ENCODE results near the gene FAM180A. TPM values are rescaled to one million over a fixed set of nuclear protein-coding genes. Genes with fewer than 3 reads are reported as not detected.

The FAM180A gene
- total RNA-seq, 1 experiment from 2014 or later: not detected

GRCh38 chr7:135716677-135717238, 31.9 kb downstream of the FAM180A start:
- no peaks in the 10 kb centered on the region for H3K36me3 Mint-ChIP-seq
- DNase-seq (ENCODE audit: low spot score): no peak
- TF ChIP-seq RELA (CRISPR knock-in tag; IDR thresholded peaks at IDR 0.05; ENCODE audit: borderline replicate concordance) (no peak), TEAD1 (CRISPR knock-in tag; IDR thresholded peaks at IDR 0.05) (no peak), NR2C2 (CRISPR knock-in tag; IDR thresholded peaks at IDR 0.05) (no peak)
- no peaks in the 10 kb centered on the region for H3K27me3 Mint-ChIP-seq (ENCODE audit: low read depth)
- POLR2A ChIA-PET: no interaction called here
- no peak for ATAC-seq
- no peaks in the 10 kb centered on the region for H3K9me3 Mint-ChIP-seq
- H3K4me3 Mint-ChIP-seq: no peak overlapping the region
- peaks cover 21% of the 10 kb centered on the region for H3K4me1 Mint-ChIP-seq
- H3K27ac Mint-ChIP-seq: no peak overlapping the region
- CTCF ChIA-PET: interaction anchor here (0.8 to 1.6 kb wide), 3 partner anchors 9 to 34 kb away, joined by 3 to 4 read pairs (median 3); no protein-coding TSS in a partner anchor

- H3K36me3 Mint-ChIP-seq: no peaks in the 10 kb centered on the region
- H3K27ac Mint-ChIP-seq: no peak overlapping the region
- H3K4me3 Mint-ChIP-seq: no peak overlapping the region
- H3K4me1 Mint-ChIP-seq: peaks cover 24% of the 10 kb centered on the region
- DNase-seq (ENCODE audit: low spot score): no peak
- ChIA-PET POLR2A (no interaction called here), CTCF (no interaction called here)
- no peaks in the 10 kb centered on the region for H3K27me3 Mint-ChIP-seq (ENCODE audit: low read depth)
- H3K9me3 Mint-ChIP-seq: no peaks in the 10 kb centered on the region
- TF ChIP-seq GTF2I (CRISPR knock-in tag; conservative IDR thresholded peaks at IDR 0.05) (no peak), ATF2 (CRISPR knock-in tag; IDR thresholded peaks at IDR 0.05; ENCODE audit: borderline replicate concordance, low read depth) (no peak), CTCF (IDR thresholded peaks at IDR 0.05) (no peak), MYBL2 (CRISPR knock-in tag; IDR thresholded peaks at IDR 0.05) (no peak), STAT6 (CRISPR knock-in tag; conservative IDR thresholded peaks at IDR 0.05; ENCODE audit: low read depth) (no peak), PRDM15 (CRISPR knock-in tag; IDR thresholded peaks at IDR 0.05) (no peak), ZBTB43 (CRISPR knock-in tag; IDR thresholded peaks at IDR 0.05) (no peak), IRF1 (CRISPR knock-in tag; IDR thresholded peaks at IDR 0.05) (no peak), USF1 (CRISPR knock-in tag; IDR thresholded peaks at IDR 0.05) (no peak), ZNF512 (CRISPR knock-in tag; IDR thresholded peaks at IDR 0.05; ENCODE audit: borderline replicate concordance) (no peak), NR1H2 (CRISPR knock-in tag; IDR thresholded peaks at IDR 0.05) (no peak), MLX (CRISPR knock-in tag; IDR thresholded peaks at IDR 0.05) (no peak), NFYB (CRISPR knock-in tag; conservative IDR thresholded peaks at IDR 0.05; ENCODE audit: low read depth) (no peak), CDX4 (CRISPR knock-in tag; IDR thresholded peaks at IDR 0.05; ENCODE audit: borderline replicate concordance) (no peak)
- no peak for ATAC-seq
Observed at GRCh38 chr7:135715673-135716072, 32.9 kb downstream of the FAM180A start.

Measured in WTC11 (cell line).